HCT116 (cell line): ENCODE data around the gene FAM83D. TPM values are rescaled to one million over a fixed set of nuclear protein-coding genes. Genes with fewer than 3 reads are reported as not detected.

ENCODE experiments used
- ATAC-seq: fragments of 200-7000 bp; cut with Tn5 transposase; 2 replicates; pipeline ENCODE4 v1.9.1; 2020; ENCODE audit warnings: mild to moderate bottlenecking, moderate library complexity
- BruUV-seq: library from RNA; stranded (reverse); fragments of 400-500 nt; replicated peaks from 2 replicates; lab custom pipeline; 2021; lab: Mats Ljungman, UMichigan
- CTCF ChIA-PET: fragments of 300-600 bp; sonication (Branson Sonifier 250); formaldehyde crosslinking; loops from one replicate; lab custom pipeline; 2021; ENCODE audit warnings: antibody characterized with exemption; lab: Charles Lee
- POLR2A ChIA-PET: fragments of 300-600, 350-600 bp; sonication (Branson Sonifier 250); formaldehyde crosslinking; loops from one replicate; lab custom pipeline; 2021; ENCODE audit warnings: antibody characterized with exemption; lab: Charles Lee
- RAD21 ChIA-PET, 2 experiments: fragments of 300-600 bp; sonication (Branson Sonifier 250); formaldehyde crosslinking; loops; one replicate each; lab custom pipeline; 2023; ENCODE audit warnings: low total read pairs in 2 of 2; ENCODE audit not compliant: uncharacterized antibody in 2 of 2, unreplicated experiment in 2 of 2, low non-redundant PET in 1 of 2; lab: Charles Lee
- DNase-seq: peaks from one replicate; pipeline ENCODE4 v3.0.0-alpha.2; 2010; ENCODE audit warnings: low read depth, low spot score
- H2AFZ ChIP-seq: fragments of 200-600 bp; shearing (Covaris generic), sonication (generic); 2 replicates; pipeline ENCODE4 v1.6.1; 2017; ENCODE audit warnings: low read depth, mixed run types, mixed read lengths, antibody characterized with exemption, low read length; ENCODE audit not compliant: poor library complexity, severe bottlenecking
- H3K27ac ChIP-seq: 2 replicates; pipeline ENCODE4 v1.5.1; 2012; ENCODE audit warnings: low read depth, low read length
- H3K27me3 ChIP-seq: fragments of 200-600 bp; sonication (generic); 2 replicates; pipeline ENCODE4 v1.6.1; 2016; ENCODE audit warnings: mixed run types, low read length, mixed read lengths; ENCODE audit not compliant: insufficient read depth
- H3K36me3 ChIP-seq, 2 experiments: fragments of 200-500 bp in 1 of 2; fragments of 200-600 bp in 1 of 2; sonication (Bioruptor generic) in 1 of 2; sonication (generic) in 1 of 2; 2 replicates each; pipeline versions ENCODE4 v1.5.1 to v1.6.1; 2014 to 2016; ENCODE audit warnings: low read length in 2 of 2, inconsistent platforms in 1 of 2, mixed read lengths in 1 of 2, mixed run types in 1 of 2; ENCODE audit not compliant: insufficient read depth in 2 of 2, control insufficient read depth in 1 of 2
- H3K4me1 ChIP-seq, 2 experiments: fragments of 200-600 bp in 1 of 2; sonication (generic) in 1 of 2; 2 replicates each; pipeline versions ENCODE4 v1.5.1 to v1.6.1; 2012 to 2017; ENCODE audit warnings: low read length in 2 of 2, inconsistent platforms in 1 of 2, mild to moderate bottlenecking in 1 of 2, mixed read lengths in 1 of 2, mixed run types in 1 of 2, moderate library complexity in 1 of 2; ENCODE audit not compliant: insufficient read depth in 2 of 2, control insufficient read depth in 1 of 2
- H3K4me2 ChIP-seq: fragments of 200-600 bp; sonication (generic); 2 replicates; pipeline ENCODE4 v1.6.1; 2017; ENCODE audit warnings: mixed run types, low read length, mixed read lengths
- H3K4me3 ChIP-seq, 2 experiments: fragments of 200-600 bp in 1 of 2; sonication (generic) in 1 of 2; replicated peaks in 1 of 2; 2 replicates each; pipeline ENCODE4 v1.5.1; 2011 to 2016; ENCODE audit warnings: low read length in 2 of 2, control low read depth in 1 of 2, low read depth in 1 of 2, mild to moderate bottlenecking in 1 of 2, mixed read lengths in 1 of 2, mixed run types in 1 of 2
- H3K79me2 ChIP-seq: fragments of 200-600 bp; sonication (generic); 2 replicates; pipeline ENCODE4 v1.6.1; 2017; ENCODE audit warnings: mild to moderate bottlenecking, mixed run types, low read length, moderate library complexity, mixed read lengths; ENCODE audit not compliant: insufficient read depth
- H3K9ac ChIP-seq: fragments of 200-600 bp; sonication (generic); 2 replicates; pipeline ENCODE4 v1.6.1; 2016; ENCODE audit warnings: low read length, mixed read lengths
- H3K9me2 ChIP-seq: fragments of 200-600 bp; sonication (generic), shearing (Covaris generic); 2 replicates; pipeline ENCODE4 v1.6.1; 2017; ENCODE audit warnings: mixed run types, mild to moderate bottlenecking, moderate library complexity; ENCODE audit not compliant: insufficient read depth
- H3K9me3 ChIP-seq, 2 experiments: fragments of 200-500 bp in 1 of 2; fragments of 200-600 bp in 1 of 2; sonication (Bioruptor generic) in 1 of 2; sonication (generic) in 1 of 2; 2 replicates each; pipeline ENCODE4 v1.6.1; 2014 to 2017; ENCODE audit warnings: low read length in 2 of 2, mixed read lengths in 2 of 2, inconsistent platforms in 1 of 2, low read depth in 1 of 2, mild to moderate bottlenecking in 1 of 2, mixed run types in 1 of 2, moderate library complexity in 1 of 2; ENCODE audit not compliant: control insufficient read depth in 1 of 2, insufficient read depth in 1 of 2
- H4K20me1 ChIP-seq: fragments of 200-600 bp; sonication (generic), shearing (Covaris generic); 2 replicates; pipeline ENCODE4 v1.6.1; 2017; ENCODE audit warnings: mixed run types, mild to moderate bottlenecking, moderate library complexity; ENCODE audit not compliant: insufficient read depth
- CEBPB ChIP-seq: IDR thresholded peaks from 2 replicates; pipeline ENCODE4 v1.6.1; 2012; ENCODE audit warnings: low read depth
- CTCF ChIP-seq, 3 experiments: fragments of 200-600 bp in 1 of 3; sonication (generic) in 1 of 3; IDR thresholded peaks in 2 of 3; conservative IDR thresholded peaks in 1 of 3; 2 replicates each; pipeline ENCODE4 v1.5.1; 2012 to 2017; ENCODE audit warnings: low read depth in 2 of 3, low read length in 2 of 3, antibody characterized with exemption in 1 of 3, borderline replicate concordance in 1 of 3, control low read depth in 1 of 3, mild to moderate bottlenecking in 1 of 3, mixed read lengths in 1 of 3, mixed run types in 1 of 3, moderate library complexity in 1 of 3; ENCODE audit not compliant: insufficient read depth in 1 of 3
- EZH2phosphoT487 ChIP-seq: fragments of 200-600 bp; IDR thresholded peaks from 2 replicates; pipeline ENCODE4 v1.6.1; 2018; ENCODE audit warnings: antibody characterized with exemption, borderline replicate concordance
- POLR2A ChIP-seq: IDR thresholded peaks from 2 replicates; pipeline ENCODE4 v1.7.0; 2011; ENCODE audit warnings: borderline replicate concordance; ENCODE audit not compliant: insufficient read depth, insufficient read length; ENCODE audit errors: extremely low read depth
- POLR2AphosphoS5 ChIP-seq: IDR thresholded peaks from 2 replicates; pipeline ENCODE4 v1.6.1; 2011; ENCODE audit warnings: mild to moderate bottlenecking, low read depth, low read length, moderate library complexity
- RAD21 ChIP-seq: IDR thresholded peaks from 2 replicates; pipeline ENCODE4 v1.6.1; 2012; ENCODE audit warnings: low read depth, mild to moderate bottlenecking
- REST ChIP-seq: IDR thresholded peaks from 2 replicates; pipeline ENCODE4 v1.6.1; 2012; ENCODE audit warnings: low read depth
- SIN3A ChIP-seq: IDR thresholded peaks from 2 replicates; pipeline ENCODE4 v1.6.1; 2012; ENCODE audit warnings: low read depth
- SRF ChIP-seq: IDR thresholded peaks from 2 replicates; pipeline ENCODE4 v1.6.1; 2012; ENCODE audit warnings: low read depth
- TCF7L2 ChIP-seq: IDR thresholded peaks from 2 replicates; pipeline ENCODE4 v1.7.0; 2011; ENCODE audit warnings: borderline replicate concordance, inconsistent platforms; ENCODE audit not compliant: insufficient read depth, insufficient read length; ENCODE audit errors: extremely low read depth
- YY1 ChIP-seq: IDR thresholded peaks from 2 replicates; pipeline ENCODE4 v1.6.1; 2011; ENCODE audit warnings: low read length, low read depth, moderate library complexity, mild to moderate bottlenecking; ENCODE audit not compliant: insufficient replicate concordance; ENCODE audit errors: extremely low read depth
- ZFX ChIP-seq: fragments of 450-650 bp; IDR thresholded peaks from 2 replicates; pipeline ENCODE4 v1.6.1; 2017
- ZNF274 ChIP-seq: fragments of 200-500 bp; sonication (Bioruptor generic); IDR thresholded peaks from 2 replicates; pipeline ENCODE4 v1.6.1; 2014; ENCODE audit warnings: mild to moderate bottlenecking, low read depth, low read length, inconsistent platforms
- intact Hi-C: fragments of 100-400 bp; cut with micrococcal nuclease; formaldehyde crosslinking; loops from 2 replicates; pipeline ENCODE4 v1.10.0; 2022
- total RNA-seq: library from RNA; stranded (reverse); gene quantifications from one replicate; pipeline ENCODE4 v1.2.1, GENCODE V29; 2021; ENCODE audit not compliant: unreplicated experiment
- TF ChIP-seq, protein P1 (sequence below): IDR thresholded peaks from 2 replicates; pipeline ENCODE4 v1.6.1; 2011; ENCODE audit warnings: mild to moderate bottlenecking, low read length, moderate library complexity; ENCODE audit not compliant: insufficient replicate concordance; ENCODE audit errors: extremely low read depth

The FAM83D gene
- total RNA-seq, 1 experiment from 2014 or later: 51.1 TPM

DNA sequence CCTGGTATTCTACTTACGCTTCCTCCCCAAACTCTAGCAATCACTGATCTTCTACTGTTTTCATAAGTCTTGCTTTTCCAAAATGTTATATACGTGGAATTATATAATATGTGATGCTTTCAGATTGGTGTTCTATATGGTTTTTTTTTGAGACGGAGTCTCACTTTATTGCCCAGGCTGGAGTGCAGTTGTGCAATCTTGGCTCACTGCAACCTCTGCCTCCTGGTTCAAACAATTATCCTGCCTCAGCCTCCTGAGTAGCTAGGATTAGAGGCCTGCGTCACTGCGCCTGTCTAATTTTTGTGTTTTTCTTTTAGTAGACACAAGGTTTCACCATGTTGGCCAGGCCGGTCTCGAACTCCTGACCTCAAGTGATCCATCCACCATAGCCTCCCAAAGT, 10.9 kb upstream of the FAM83D start (continued):
- TF ChIP-seq REST: no peak

GRCh38 chr20:38917657-38918056, 8.6 kb upstream of the FAM83D start:
- no peaks in the 10 kb centered on the region for H3K4me1 ChIP-seq
- peaks cover 26% of the 10 kb centered on the region; the same call in 1 of the 2 replicates for H3K27me3 ChIP-seq
- no TSS peak for BruUV-seq
- H3K9me3 ChIP-seq: no peaks in the 10 kb centered on the region
- ChIA-PET RAD21 (no interaction called here), POLR2A (no interaction called here), CTCF (interaction anchor here (1.8 kb wide), 1 partner anchor 8 kb away, joined by 6 read pairs; the partner anchor contains the start of gene FAM83D)
- H3K4me3 ChIP-seq: no peak overlapping the region
- H3K27ac ChIP-seq: no peak overlapping the region
- H3K4me2 ChIP-seq: no peak overlapping the region
- H3K79me2 ChIP-seq: no peaks in the 10 kb centered on the region
- no peaks in the 10 kb centered on the region for H3K36me3 ChIP-seq
- no peak for DNase-seq
- ATAC-seq: no peak
- no peaks in the 10 kb centered on the region for H3K9me2 ChIP-seq
- no peak overlapping the region for H3K9ac ChIP-seq
- intact Hi-C loops: no loop called here
- no peaks in the 10 kb centered on the region for H4K20me1 ChIP-seq
- no peak overlapping the region for H2AFZ ChIP-seq
- TF ChIP-seq TCF7L2 (no peak), SRF (no peak), YY1 (no peak), ZNF274 (no peak), CTCF (IDR thresholded peaks at IDR 0.05 in 2 of 3, conservative IDR thresholded peaks at IDR 0.05 in 1 of 3; ENCODE audit: borderline replicate concordance in 1 of 3, insufficient read depth in 1 of 3, low read depth in 2 of 3, low read length in 2 of 3) (no peak), SIN3A (no peak), EZH2phosphoT487 (no peak), CEBPB (no peak), POLR2A (no peak), ZFX (no peak), RAD21 (no peak), POLR2AphosphoS5 (no peak)
- TF ChIP-seq, protein P1, sequence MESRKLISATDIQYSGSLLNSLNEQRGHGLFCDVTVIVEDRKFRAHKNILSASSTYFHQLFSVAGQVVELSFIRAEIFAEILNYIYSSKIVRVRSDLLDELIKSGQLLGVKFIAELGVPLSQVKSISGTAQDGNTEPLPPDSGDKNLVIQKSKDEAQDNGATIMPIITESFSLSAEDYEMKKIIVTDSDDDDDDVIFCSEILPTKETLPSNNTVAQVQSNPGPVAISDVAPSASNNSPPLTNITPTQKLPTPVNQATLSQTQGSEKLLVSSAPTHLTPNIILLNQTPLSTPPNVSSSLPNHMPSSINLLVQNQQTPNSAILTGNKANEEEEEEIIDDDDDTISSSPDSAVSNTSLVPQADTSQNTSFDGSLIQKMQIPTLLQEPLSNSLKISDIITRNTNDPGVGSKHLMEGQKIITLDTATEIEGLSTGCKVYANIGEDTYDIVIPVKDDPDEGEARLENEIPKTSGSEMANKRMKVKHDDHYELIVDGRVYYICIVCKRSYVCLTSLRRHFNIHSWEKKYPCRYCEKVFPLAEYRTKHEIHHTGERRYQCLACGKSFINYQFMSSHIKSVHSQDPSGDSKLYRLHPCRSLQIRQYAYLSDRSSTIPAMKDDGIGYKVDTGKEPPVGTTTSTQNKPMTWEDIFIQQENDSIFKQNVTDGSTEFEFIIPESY: no peak
